Astrocyte (in vitro differentiated cells and primary cell): ENCODE results near the gene RASGRP3. TPM values are rescaled to one million over a fixed set of nuclear protein-coding genes. Genes with fewer than 3 reads are reported as not detected.
A peak's percentile ranks its signal among the peaks of the same experiment; 100 is the strongest.

Source experiments
- DNase-seq: peaks from one replicate; pipeline ENCODE4 v3.0.0-alpha.2; 2010; ENCODE audit warnings: low read depth
- FAIRE-seq: peaks from 2 replicates; lab custom pipeline; 2011; peaks lifted over from hg19 to GRCh38; lab: Jason Lieb, UNC
- H2AFZ ChIP-seq: 2 replicates; pipeline ENCODE4 v1.6.0; 2012; ENCODE audit warnings: low read depth, low read length, inconsistent platforms
- H3K27ac ChIP-seq: 2 replicates; pipeline ENCODE4 v1.5.1; 2011; ENCODE audit warnings: low read depth, low read length, inconsistent platforms
- H3K27me3 ChIP-seq: 2 replicates; pipeline ENCODE4 v1.6.0; 2011; ENCODE audit warnings: low read length, inconsistent platforms; ENCODE audit not compliant: insufficient read depth
- H3K36me3 ChIP-seq: 2 replicates; pipeline ENCODE4 v1.5.1; 2011; ENCODE audit warnings: low read length, inconsistent platforms; ENCODE audit not compliant: insufficient read depth
- H3K4me1 ChIP-seq: 2 replicates; pipeline ENCODE4 v1.5.1; 2011; ENCODE audit warnings: low read length, inconsistent platforms; ENCODE audit not compliant: insufficient read depth
- H3K4me2 ChIP-seq: 2 replicates; pipeline ENCODE4 v1.6.0; 2012; ENCODE audit warnings: low read length, inconsistent platforms
- H3K4me3 ChIP-seq: 2 replicates; pipeline ENCODE4 v1.5.1; 2011; ENCODE audit warnings: low read depth, mild to moderate bottlenecking, low read length, inconsistent platforms; ENCODE audit not compliant: insufficient read depth
- H3K79me2 ChIP-seq: 2 replicates; pipeline ENCODE4 v1.6.0; 2012; ENCODE audit warnings: mild to moderate bottlenecking, low read length, inconsistent platforms; ENCODE audit not compliant: insufficient read depth
- H3K9ac ChIP-seq: 2 replicates; pipeline ENCODE4 v1.6.0; 2012; ENCODE audit warnings: mild to moderate bottlenecking, low read length, inconsistent platforms
- H3K9me3 ChIP-seq: 2 replicates; pipeline ENCODE4 v1.5.1; 2012; ENCODE audit warnings: low read depth, mild to moderate bottlenecking, low read length, inconsistent platforms; ENCODE audit not compliant: insufficient read depth
- H4K20me1 ChIP-seq: 2 replicates; pipeline ENCODE4 v1.6.0; 2012; ENCODE audit warnings: low read length, inconsistent platforms; ENCODE audit not compliant: insufficient read depth
- H3K27ac Mint-ChIP-seq: one replicate; pipeline ENCODE4 v1.8.0; 2021; ENCODE audit warnings: mild to moderate bottlenecking, mixed read lengths; ENCODE audit not compliant: unreplicated experiment
- H3K27me3 Mint-ChIP-seq: one replicate; pipeline ENCODE4 v1.8.0; 2021; ENCODE audit warnings: low read depth, mixed read lengths; ENCODE audit not compliant: unreplicated experiment
- H3K36me3 Mint-ChIP-seq: one replicate; pipeline ENCODE4 v1.8.0; 2021; ENCODE audit warnings: low read depth, mixed read lengths; ENCODE audit not compliant: unreplicated experiment
- H3K4me1 Mint-ChIP-seq: one replicate; pipeline ENCODE4 v1.8.0; 2021; ENCODE audit warnings: low read depth, mixed read lengths; ENCODE audit not compliant: unreplicated experiment
- H3K4me3 Mint-ChIP-seq: one replicate; pipeline ENCODE4 v1.8.0; 2021; ENCODE audit warnings: mild to moderate bottlenecking, moderate library complexity, mixed read lengths; ENCODE audit not compliant: unreplicated experiment
- H3K9me3 Mint-ChIP-seq: one replicate; pipeline ENCODE4 v1.8.0; 2021; ENCODE audit warnings: mild to moderate bottlenecking, mixed read lengths; ENCODE audit not compliant: unreplicated experiment
- CTCF ChIP-seq: IDR thresholded peaks from 2 replicates; pipeline ENCODE4 v1.5.1; 2011; ENCODE audit warnings: low read depth, mild to moderate bottlenecking, inconsistent platforms, low read length, moderate library complexity; ENCODE audit not compliant: insufficient read depth
- EZH2 ChIP-seq: IDR thresholded peaks from 2 replicates; pipeline ENCODE4 v1.6.1; 2012; ENCODE audit warnings: mild to moderate bottlenecking, low read length, inconsistent platforms; ENCODE audit not compliant: insufficient read depth
- total RNA-seq: library from RNA; stranded (reverse); gene quantifications from 2 replicates; pipeline ENCODE4 v1.2.1, GENCODE V29; 2021

Gene RASGRP3
- total RNA-seq, 1 donor from 2014 or later = 2.8 TPM

- H3K36me3 ChIP-seq = no peaks in the 10 kb centered on the region
- H2AFZ ChIP-seq = no peak overlapping the region
- Mint-ChIP-seq H3K4me1 (peaks cover 4% of the 10 kb centered on the region), H3K4me3 (no peak overlapping the region), H3K36me3 (no peaks in the 10 kb centered on the region), H3K9me3 (no peaks in the 10 kb centered on the region), H3K27ac (no peak overlapping the region), H3K27me3 (no peaks in the 10 kb centered on the region)
- TF ChIP-seq CTCF (no peak), EZH2 (no peak)
- H3K79me2 ChIP-seq = no peaks in the 10 kb centered on the region
- no peak overlapping the region for H3K27ac ChIP-seq
- no peaks in the 10 kb centered on the region for H3K4me1 ChIP-seq
- no peaks in the 10 kb centered on the region for H3K27me3 ChIP-seq
- H3K4me2 ChIP-seq = no peak overlapping the region
- DNase-seq (peak; percentile 32), FAIRE-seq (no peak)
- no peaks in the 10 kb centered on the region for H3K9me3 ChIP-seq
- no peaks in the 10 kb centered on the region for H4K20me1 ChIP-seq
- H3K9ac ChIP-seq = no peak overlapping the region
- H3K4me3 ChIP-seq = no peak overlapping the region
Observed at GRCh38 chr2:33518929-33519328, 42.5 kb downstream of the RASGRP3 start.

GRCh38 chr2:33521791-33522281, 45.4 kb downstream of the RASGRP3 start:
- no peak overlapping the region for H3K27ac Mint-ChIP-seq
- no peak overlapping the region for H3K4me3 ChIP-seq
- no peaks in the 10 kb centered on the region for H3K36me3 Mint-ChIP-seq
- H3K9me3 Mint-ChIP-seq = no peaks in the 10 kb centered on the region
- no peak overlapping the region for H2AFZ ChIP-seq
- H3K4me2 ChIP-seq = peak overlapping the region; percentile 15
- no peaks in the 10 kb centered on the region for H3K79me2 ChIP-seq
- peak; percentile 86 for DNase-seq
- no peak overlapping the region for H3K27ac ChIP-seq
- no peaks in the 10 kb centered on the region for H3K27me3 ChIP-seq
- TF ChIP-seq EZH2 = no peak
- TF ChIP-seq CTCF = no peak
- H4K20me1 ChIP-seq = no peaks in the 10 kb centered on the region
- peaks cover 6% of the 10 kb centered on the region for H3K4me1 Mint-ChIP-seq
- H3K4me3 Mint-ChIP-seq = no peak overlapping the region
- no peaks in the 10 kb centered on the region for H3K36me3 ChIP-seq
- FAIRE-seq = no peak
- H3K9ac ChIP-seq = no peak overlapping the region
- no peaks in the 10 kb centered on the region for H3K27me3 Mint-ChIP-seq
- H3K9me3 ChIP-seq = no peaks in the 10 kb centered on the region
- H3K4me1 ChIP-seq = no peaks in the 10 kb centered on the region

GRCh38 chr2:33522576-33522975, 46.1 kb downstream of the RASGRP3 start:
- Mint-ChIP-seq H3K36me3 (no peaks in the 10 kb centered on the region), H3K27me3 (no peaks in the 10 kb centered on the region), H3K4me3 (no peak overlapping the region), H3K4me1 (peaks cover 6% of the 10 kb centered on the region), H3K9me3 (no peaks in the 10 kb centered on the region), H3K27ac (no peak overlapping the region)
- Histone ChIP-seq H4K20me1 (no peaks in the 10 kb centered on the region), H2AFZ (peak overlapping the region; percentile 9), H3K4me3 (no peak overlapping the region), H3K79me2 (no peaks in the 10 kb centered on the region), H3K4me1 (no peaks in the 10 kb centered on the region), H3K9me3 (no peaks in the 10 kb centered on the region), H3K27me3 (no peaks in the 10 kb centered on the region), H3K27ac (peak overlapping the region; percentile 25), H3K36me3 (no peaks in the 10 kb centered on the region), H3K4me2 (peak overlapping the region; percentile 15), H3K9ac (no peak overlapping the region)
- peak; percentile 73 for DNase-seq
- TF ChIP-seq EZH2 = no peak
- FAIRE-seq = no peak
